ENCODE results near the gene ALDH1A3.

DNA sequence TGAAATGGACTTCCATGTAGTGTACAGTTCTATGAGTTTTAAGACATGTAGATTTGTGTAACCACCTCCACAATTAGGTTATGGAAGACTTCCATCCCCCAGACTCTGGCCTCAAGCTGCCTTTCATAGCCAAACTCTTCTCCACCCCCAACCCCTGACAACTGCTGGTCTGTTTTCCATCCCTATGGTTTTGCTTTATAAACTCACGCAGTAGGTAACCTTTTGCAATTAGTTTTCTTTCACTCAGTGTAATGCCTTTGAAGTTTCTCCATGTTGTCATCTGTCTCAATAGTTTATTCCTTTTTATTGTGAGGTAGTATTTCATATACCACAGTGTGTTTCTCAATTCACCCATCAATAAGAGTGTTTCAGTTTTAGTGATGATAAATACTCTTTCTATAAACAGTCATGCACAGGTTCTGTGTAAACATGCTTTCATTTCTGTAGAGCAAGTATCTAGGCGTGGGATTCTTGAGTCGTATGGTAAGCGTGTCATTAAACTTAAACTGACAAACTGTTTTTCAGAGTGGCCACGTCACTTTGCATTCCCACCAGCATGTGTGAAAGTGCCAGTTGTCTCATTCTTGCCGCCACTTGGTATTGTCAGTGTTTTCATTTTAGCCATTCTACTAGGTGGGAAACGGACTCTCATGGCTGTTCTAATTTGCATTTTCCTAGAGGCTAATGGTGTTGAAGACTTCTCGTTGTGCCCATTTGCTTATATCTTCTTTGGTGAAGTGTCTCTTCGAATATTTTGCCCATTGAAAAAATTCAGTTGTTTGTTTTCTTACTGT lies 47.3 kb upstream of the ALDH1A3 start:
- TF ChIP-seq, protein P1, sequence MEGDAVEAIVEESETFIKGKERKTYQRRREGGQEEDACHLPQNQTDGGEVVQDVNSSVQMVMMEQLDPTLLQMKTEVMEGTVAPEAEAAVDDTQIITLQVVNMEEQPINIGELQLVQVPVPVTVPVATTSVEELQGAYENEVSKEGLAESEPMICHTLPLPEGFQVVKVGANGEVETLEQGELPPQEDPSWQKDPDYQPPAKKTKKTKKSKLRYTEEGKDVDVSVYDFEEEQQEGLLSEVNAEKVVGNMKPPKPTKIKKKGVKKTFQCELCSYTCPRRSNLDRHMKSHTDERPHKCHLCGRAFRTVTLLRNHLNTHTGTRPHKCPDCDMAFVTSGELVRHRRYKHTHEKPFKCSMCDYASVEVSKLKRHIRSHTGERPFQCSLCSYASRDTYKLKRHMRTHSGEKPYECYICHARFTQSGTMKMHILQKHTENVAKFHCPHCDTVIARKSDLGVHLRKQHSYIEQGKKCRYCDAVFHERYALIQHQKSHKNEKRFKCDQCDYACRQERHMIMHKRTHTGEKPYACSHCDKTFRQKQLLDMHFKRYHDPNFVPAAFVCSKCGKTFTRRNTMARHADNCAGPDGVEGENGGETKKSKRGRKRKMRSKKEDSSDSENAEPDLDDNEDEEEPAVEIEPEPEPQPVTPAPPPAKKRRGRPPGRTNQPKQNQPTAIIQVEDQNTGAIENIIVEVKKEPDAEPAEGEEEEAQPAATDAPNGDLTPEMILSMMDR (IDR thresholded peaks at IDR 0.05) = no peak
- no peak for TF ChIP-seq POLR2A (IDR thresholded peaks at IDR 0.05)

Data from Peyer's patch (tissue), 4 donors.